Measurements from ENCODE around the gene LRP1B. TPM values are rescaled to one million over a fixed set of nuclear protein-coding genes. Genes with fewer than 3 reads are reported as not detected.

The LRP1B gene
- 1 to 10 TPM in 2 of 6 experiments, under 1 TPM in 3, not detected in 1; 0.06 to 1.7 (median 0.15) TPM for total RNA-seq
- long read RNA-seq, partial matches to known transcripts, result 0 of 2 reads
- long read RNA-seq, other reads (novel, unspliced or antisense), result 2 of 2 reads

- DNase-seq (peak in 2 of 3 donors; percentile 16 to 59), ATAC-seq (peak; percentile 58 to 69 (median 66))
- Histone ChIP-seq H3K27me3 (peaks cover 0 to 6% of the 10 kb centered on the region in 2 donors), H3K9me3 (no peaks in the 10 kb centered on the region), H3K4me3 (peak within 1 kb of the TSS; percentile 25 to 69 (median 59)), H3K27ac (peak within 1 kb of the TSS in 2 of 3 donors; percentile 50 to 79), H3K4me1 (no peaks in the 10 kb centered on the region), H3K36me3 (no peaks in the 10 kb centered on the region)
- no peak for TF ChIP-seq CTCF (IDR thresholded peaks at IDR 0.05)
- TF ChIP-seq POLR2A (IDR thresholded peaks at IDR 0.05), result no peak
- 2% methylated on average over 18 of the region's 21 CpGs for WGBS (ENCODE audit: insufficient coverage, low coverage, low lambda C conversion rate, missing lambda C conversion rate)
- intact Hi-C loops (cut with DNase I), result no loop called here
These were observed at the start of gene LRP1B for GRCh38 chr2:142131010-142131669. TSS of gene LRP1B (minus strand) at chr2:142131016. CDS start at chr2:142130729, 287 bp downstream.

- Histone ChIP-seq H3K27me3 (no peaks in the 10 kb centered on the region), H3K27ac (no peak overlapping the region), H3K4me1 (peaks cover 0 to 2% (median 0%) of the 10 kb centered on the region in 4 donors), H3K4me3 (no peak overlapping the region), H3K36me3 (no peaks in the 10 kb centered on the region), H3K9me3 (no peaks in the 10 kb centered on the region)
- ATAC-seq (no peak), DNase-seq (no peak)
- intact Hi-C loops (cut with DNase I), result no loop called here
- 88% methylated on average over 1 of the region's 1 CpG for WGBS (ENCODE audit: insufficient coverage, low coverage, low lambda C conversion rate, missing lambda C conversion rate)
- TF ChIP-seq CTCF (IDR thresholded peaks at IDR 0.05) (no peak), POLR2A (IDR thresholded peaks at IDR 0.05) (no peak)
These were observed 48.9 kb upstream of the LRP1B start for GRCh38 chr2:142179686-142180085.

GRCh38 chr2:142178604-142179003 is 47.8 kb upstream of the LRP1B start:
- H3K9me3 ChIP-seq, result no peaks in the 10 kb centered on the region
- peaks cover 0 to 2% (median 0%) of the 10 kb centered on the region in 4 donors for H3K4me1 ChIP-seq
- no peaks in the 10 kb centered on the region for H3K36me3 ChIP-seq
- ATAC-seq (no peak), DNase-seq (no peak)
- H3K4me3 ChIP-seq, result no peak overlapping the region
- H3K27ac ChIP-seq, result no peak overlapping the region
- TF ChIP-seq CTCF (IDR thresholded peaks at IDR 0.05) (no peak), POLR2A (IDR thresholded peaks at IDR 0.05) (no peak)
- intact Hi-C loops (cut with DNase I), result no loop called here
- no peaks in the 10 kb centered on the region for H3K27me3 ChIP-seq
- WGBS (ENCODE audit: insufficient coverage, low coverage, low lambda C conversion rate, missing lambda C conversion rate), result 73% methylated on average over 1 of the region's 1 CpG

- WGBS (ENCODE audit: insufficient coverage, low coverage, low lambda C conversion rate, missing lambda C conversion rate), result 78% methylated on average over 1 of the region's 1 CpG
- ATAC-seq (no peak), DNase-seq (no peak)
- peaks cover 0 to 2% (median 0%) of the 10 kb centered on the region in 4 donors for H3K4me1 ChIP-seq
- intact Hi-C loops (cut with DNase I), result no loop called here
- no peaks in the 10 kb centered on the region for H3K27me3 ChIP-seq
- H3K36me3 ChIP-seq, result no peaks in the 10 kb centered on the region
- H3K9me3 ChIP-seq, result no peaks in the 10 kb centered on the region
- H3K4me3 ChIP-seq, result no peak overlapping the region
- TF ChIP-seq POLR2A (IDR thresholded peaks at IDR 0.05), result no peak
- TF ChIP-seq CTCF (IDR thresholded peaks at IDR 0.05), result no peak
- H3K27ac ChIP-seq, result no peak overlapping the region
These were observed 46.1 kb upstream of the LRP1B start for GRCh38 chr2:142176941-142177340.

All from right lobe of liver (tissue), 6 donors.